ENCODE data around the gene PRDM16. TPM values are rescaled to one million over a fixed set of nuclear protein-coding genes. Genes with fewer than 3 reads are reported as not detected.

PRDM16 gene
- total and polyA plus RNA-seq, 4 donors = 5.0 to 80.7 (median 41.5) TPM

GRCh38 chr1:3456964-3457909, 388.2 kb downstream of the PRDM16 start:
- Histone ChIP-seq H3K9me3 (ENCODE audit: control insufficient read depth, low read length) (no peaks in the 10 kb centered on the region), H3K4me3 (ENCODE audit: low read length in 2 of 2) (no peak overlapping the region), H3K27me3 (ENCODE audit: control insufficient read depth in 1 of 2, insufficient read depth in 2 of 2, low read length in 1 of 2) (no peaks in the 10 kb centered on the region), H3K27ac (ENCODE audit: low read depth in 1 of 2, low read length in 2 of 2) (no peak overlapping the region), H3K4me1 (ENCODE audit: control insufficient read depth in 1 of 2, insufficient read depth in 2 of 2, low read length in 2 of 2) (no peaks in the 10 kb centered on the region), H3K36me3 (ENCODE audit: control insufficient read depth in 1 of 2, insufficient read depth in 2 of 2, low read length in 1 of 2) (no peaks in the 10 kb centered on the region)
- 86 to 90% methylated on average over 29 of the region's 29 CpGs for WGBS, 2 donors
- DNase-seq (peak in 1 of 2 donors; percentile 34), ATAC-seq (ENCODE audit: low FRiP score) (no peak)
- intact Hi-C loops (cut with DNase I) = loop anchor here (10.0 kb wide), 1 partner anchor 338 kb away; the partner anchor contains the start of gene LRRC47 (in 2 of the 2)

DNA sequence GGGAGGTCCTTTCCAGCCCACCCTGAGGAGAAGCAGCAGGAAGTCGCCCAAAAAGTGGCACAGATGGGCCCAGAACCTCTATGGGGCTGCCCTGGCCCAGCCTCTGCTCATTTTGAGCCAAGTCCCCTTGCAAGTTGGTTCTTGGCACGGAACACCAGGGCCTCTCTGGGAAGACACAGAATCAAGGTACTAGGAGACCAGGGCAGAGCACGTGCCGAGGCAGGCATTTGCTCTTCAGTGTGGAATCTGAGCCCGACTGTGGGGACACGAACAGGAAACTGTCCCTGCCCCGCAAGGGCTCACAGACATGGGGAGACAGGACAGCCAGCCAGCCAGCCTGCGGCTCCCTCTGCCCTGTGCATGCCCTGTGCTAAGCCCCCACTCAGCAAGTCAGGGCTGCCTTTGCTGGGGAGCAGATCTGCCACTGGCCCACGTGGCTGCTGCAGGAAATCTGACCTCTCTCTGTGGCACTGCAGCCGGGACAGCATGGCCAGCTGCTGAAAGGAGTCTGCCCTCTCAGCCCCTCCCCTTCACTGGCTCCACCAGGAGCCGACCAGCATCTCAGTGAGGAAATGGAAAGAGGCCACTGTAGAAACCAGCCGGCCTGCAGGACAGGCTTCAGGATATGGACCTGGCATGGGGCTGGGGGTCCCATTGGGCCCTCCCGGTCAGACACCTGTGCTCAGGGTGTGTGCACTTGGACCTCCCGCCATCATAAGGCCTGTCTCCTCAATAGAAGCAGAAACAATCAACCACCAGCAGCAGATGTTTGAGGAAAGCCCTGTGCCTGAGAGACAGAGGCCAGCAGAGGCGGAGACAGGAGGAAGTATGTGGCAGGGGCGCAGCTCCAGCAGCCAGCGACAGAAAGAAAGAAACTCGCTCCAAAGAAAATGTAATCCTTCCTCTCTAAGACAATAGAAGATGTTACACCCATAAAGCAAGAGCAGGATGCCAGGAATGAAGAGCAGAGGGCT, 389.2 kb downstream of the PRDM16 start:
- intact Hi-C loops (cut with DNase I) = loop anchor here (10.0 kb wide), 1 partner anchor 337 kb away; the partner anchor contains the start of gene LRRC47 (in 2 of the 2)

DNA sequence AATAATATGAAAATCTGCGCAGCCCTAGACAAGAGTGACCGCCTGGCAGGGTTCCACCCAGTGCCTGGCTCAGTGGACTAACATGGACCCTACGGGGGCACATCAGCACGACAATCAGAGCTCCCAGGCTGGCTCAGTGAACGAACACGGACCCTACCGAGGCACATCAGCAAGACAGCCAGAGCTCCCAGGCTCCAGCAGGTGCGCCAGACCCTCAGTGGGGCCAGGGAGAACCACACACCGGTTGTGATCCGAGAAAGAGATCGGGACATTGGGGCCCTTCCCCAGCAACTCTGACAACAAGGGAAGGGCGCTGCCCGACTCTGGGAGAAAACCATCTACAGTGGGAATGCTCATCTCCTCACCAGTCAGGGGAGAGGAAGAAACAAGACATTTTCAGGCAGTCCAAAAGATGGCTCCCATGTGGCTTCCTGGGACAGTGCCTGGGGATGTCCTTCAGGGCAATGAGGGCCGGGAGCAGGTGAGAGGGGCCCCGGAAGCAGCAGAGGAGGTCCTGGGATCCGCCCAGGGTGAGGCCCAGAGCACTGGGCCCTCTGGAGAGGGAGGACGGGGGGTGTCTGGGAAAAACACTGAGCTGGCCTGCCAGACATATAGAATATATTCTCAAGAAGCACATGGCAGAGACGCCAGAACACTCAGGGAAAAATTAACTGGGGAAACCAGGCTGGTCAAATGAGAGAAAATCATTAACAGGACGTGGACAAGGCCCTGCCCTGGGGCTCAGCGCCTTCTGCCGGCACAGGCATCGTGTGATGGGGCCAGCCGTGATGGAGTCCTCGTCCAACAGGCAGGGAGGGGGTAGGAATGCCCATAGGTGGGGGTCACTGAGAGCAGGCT, 390.3 kb downstream of the PRDM16 start:
- ATAC-seq (ENCODE audit: low FRiP score) (no peak), DNase-seq (peak in 1 of 2 donors; percentile 37)
- no peak overlapping the region for H3K27ac ChIP-seq (ENCODE audit: low read depth in 1 of 2, low read length in 2 of 2)
- no peaks in the 10 kb centered on the region for H3K27me3 ChIP-seq (ENCODE audit: control insufficient read depth in 1 of 2, insufficient read depth in 2 of 2, low read length in 1 of 2)
- intact Hi-C loops (cut with DNase I) = loop anchor here (10.0 kb wide), 1 partner anchor 336 kb away; the partner anchor contains the start of gene LRRC47 (in 2 of the 2)
- no peaks in the 10 kb centered on the region for H3K36me3 ChIP-seq (ENCODE audit: control insufficient read depth in 1 of 2, insufficient read depth in 2 of 2, low read length in 1 of 2)
- WGBS, 2 donors = 92 to 94% methylated on average over 24 of the region's 24 CpGs
- H3K4me1 ChIP-seq (ENCODE audit: control insufficient read depth in 1 of 2, insufficient read depth in 2 of 2, low read length in 2 of 2) = no peaks in the 10 kb centered on the region
- no peaks in the 10 kb centered on the region for H3K9me3 ChIP-seq (ENCODE audit: control insufficient read depth, low read length)
- no peak overlapping the region for H3K4me3 ChIP-seq (ENCODE audit: low read length in 2 of 2)

More for the DNA sequence above, 389.2 kb downstream of the PRDM16 start:
- Histone ChIP-seq H3K4me3 (ENCODE audit: low read length in 2 of 2) (no peak overlapping the region), H3K9me3 (ENCODE audit: control insufficient read depth, low read length) (no peaks in the 10 kb centered on the region), H3K27ac (ENCODE audit: low read depth in 1 of 2, low read length in 2 of 2) (no peak overlapping the region), H3K27me3 (ENCODE audit: control insufficient read depth in 1 of 2, insufficient read depth in 2 of 2, low read length in 1 of 2) (no peaks in the 10 kb centered on the region), H3K36me3 (ENCODE audit: control insufficient read depth in 1 of 2, insufficient read depth in 2 of 2, low read length in 1 of 2) (no peaks in the 10 kb centered on the region), H3K4me1 (ENCODE audit: control insufficient read depth in 1 of 2, insufficient read depth in 2 of 2, low read length in 2 of 2) (no peaks in the 10 kb centered on the region)
- peak in 1 of 2 donors; percentile 38 for DNase-seq
- WGBS, 2 donors = 77% methylated on average over 18 of the region's 18 CpGs
- ATAC-seq (ENCODE audit: low FRiP score) = no peak

- H3K27ac ChIP-seq (ENCODE audit: low read depth in 1 of 2, low read length in 2 of 2) = no peak overlapping the region
- no peaks in the 10 kb centered on the region for H3K9me3 ChIP-seq (ENCODE audit: control insufficient read depth, low read length)
- 77 to 80% methylated on average over 23 of the region's 23 CpGs for WGBS, 2 donors
- H3K36me3 ChIP-seq (ENCODE audit: control insufficient read depth in 1 of 2, insufficient read depth in 2 of 2, low read length in 1 of 2) = no peaks in the 10 kb centered on the region
- intact Hi-C loops (cut with DNase I) = loop anchor here (10.0 kb wide), 1 partner anchor 335 kb away; the partner anchor contains the start of gene LRRC47 (in 2 of the 2)
- no peak overlapping the region for H3K4me3 ChIP-seq (ENCODE audit: low read length in 2 of 2)
- DNase-seq = peak in 1 of 2 donors; percentile 40
- H3K4me1 ChIP-seq (ENCODE audit: control insufficient read depth in 1 of 2, insufficient read depth in 2 of 2, low read length in 2 of 2) = no peaks in the 10 kb centered on the region
- H3K27me3 ChIP-seq (ENCODE audit: control insufficient read depth in 1 of 2, insufficient read depth in 2 of 2, low read length in 1 of 2) = no peaks in the 10 kb centered on the region
- no peak for ATAC-seq (ENCODE audit: low FRiP score)
These were observed 391.1 kb downstream of the PRDM16 start for GRCh38 chr1:3459940-3460671.

- intact Hi-C loops (cut with DNase I) = no loop called here
- Histone ChIP-seq H3K4me3 (ENCODE audit: low read length in 2 of 2) (no peak overlapping the region), H3K36me3 (ENCODE audit: control insufficient read depth in 1 of 2, insufficient read depth in 2 of 2, low read length in 1 of 2) (no peaks in the 10 kb centered on the region), H3K9me3 (ENCODE audit: control insufficient read depth, low read length) (no peaks in the 10 kb centered on the region), H3K27me3 (ENCODE audit: control insufficient read depth in 1 of 2, insufficient read depth in 2 of 2, low read length in 1 of 2) (no peaks in the 10 kb centered on the region), H3K27ac (ENCODE audit: low read depth in 1 of 2, low read length in 2 of 2) (no peak overlapping the region), H3K4me1 (ENCODE audit: control insufficient read depth in 1 of 2, insufficient read depth in 2 of 2, low read length in 2 of 2) (no peaks in the 10 kb centered on the region)
- no peak for ATAC-seq (ENCODE audit: low FRiP score)
- DNase-seq = peak in 1 of 2 donors; percentile 39
- WGBS, 2 donors = 71 to 73% methylated on average over 14 of the region's 14 CpGs
These were observed 391.7 kb downstream of the PRDM16 start for GRCh38 chr1:3460672-3461131.

DNA sequence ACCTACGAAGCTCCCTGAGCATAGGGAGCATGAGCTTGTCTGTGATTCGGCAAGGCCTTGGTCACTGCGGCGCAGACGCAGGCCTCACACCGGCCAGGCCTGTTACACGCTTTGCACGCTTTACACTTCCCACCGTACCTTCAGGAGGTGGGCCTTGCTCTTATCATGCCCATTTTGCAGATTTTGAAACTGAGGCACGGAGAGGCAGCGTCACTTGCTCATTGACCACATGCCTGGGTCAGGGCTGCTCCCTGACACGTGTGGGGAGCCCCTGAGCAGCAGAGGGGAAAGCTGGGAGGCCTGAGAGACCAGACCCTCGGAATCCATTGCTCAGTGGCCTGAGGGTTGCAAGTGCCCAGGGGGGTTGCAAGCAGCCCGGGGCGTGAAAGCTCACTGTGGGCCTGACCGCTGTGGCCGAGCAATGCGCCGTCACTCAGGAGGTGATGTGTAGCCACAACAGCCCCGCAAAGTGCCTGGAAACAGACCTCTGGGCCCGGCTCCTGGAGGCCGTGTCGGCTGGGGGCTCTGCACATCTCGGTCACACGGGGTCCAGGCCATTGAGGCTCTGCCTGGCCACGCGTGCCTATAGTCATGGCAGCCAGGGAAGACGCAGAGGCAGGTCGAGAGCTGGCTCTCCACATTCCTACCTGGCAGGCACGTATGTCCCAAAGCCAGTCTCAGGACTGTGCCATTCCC, 392.4 kb downstream of the PRDM16 start:
- no peak for ATAC-seq (ENCODE audit: low FRiP score)
- no peak overlapping the region for H3K4me3 ChIP-seq (ENCODE audit: low read length in 2 of 2)
- DNase-seq = peak in 1 of 2 donors; percentile 45
- no peaks in the 10 kb centered on the region for H3K9me3 ChIP-seq (ENCODE audit: control insufficient read depth, low read length)
- no peaks in the 10 kb centered on the region for H3K36me3 ChIP-seq (ENCODE audit: control insufficient read depth in 1 of 2, insufficient read depth in 2 of 2, low read length in 1 of 2)
- H3K27ac ChIP-seq (ENCODE audit: low read depth in 1 of 2, low read length in 2 of 2) = no peak overlapping the region
- H3K27me3 ChIP-seq (ENCODE audit: control insufficient read depth in 1 of 2, insufficient read depth in 2 of 2, low read length in 1 of 2) = no peaks in the 10 kb centered on the region
- intact Hi-C loops (cut with DNase I) = no loop called here
- no peaks in the 10 kb centered on the region for H3K4me1 ChIP-seq (ENCODE audit: control insufficient read depth in 1 of 2, insufficient read depth in 2 of 2, low read length in 2 of 2)
- WGBS, 2 donors = 91 to 93% methylated on average over 27 to 30 of the region's 30 CpGs

DNA sequence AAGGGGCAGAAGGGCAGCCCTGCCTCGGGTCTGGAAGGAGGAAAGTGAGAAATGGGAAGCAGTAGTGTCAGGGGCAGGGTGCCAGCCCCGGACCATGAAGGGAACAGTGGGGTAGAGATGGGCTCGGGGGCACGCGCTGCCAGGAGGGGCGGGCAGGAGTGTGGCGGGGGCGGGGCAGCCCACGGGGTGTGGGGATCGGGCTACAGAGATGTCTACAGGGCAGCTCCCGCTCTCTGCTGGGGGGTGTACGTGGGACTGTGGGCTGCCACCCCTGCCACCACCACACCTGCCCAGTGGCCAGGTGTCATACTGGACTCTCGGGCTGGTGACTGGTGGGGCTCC, 392.9 kb downstream of the PRDM16 start:
- 77 to 80% methylated on average over 6 to 13 of the region's 13 CpGs for WGBS, 2 donors
- H3K9me3 ChIP-seq (ENCODE audit: control insufficient read depth, low read length) = no peaks in the 10 kb centered on the region
- H3K4me1 ChIP-seq (ENCODE audit: control insufficient read depth in 1 of 2, insufficient read depth in 2 of 2, low read length in 2 of 2) = no peaks in the 10 kb centered on the region
- no peaks in the 10 kb centered on the region for H3K27me3 ChIP-seq (ENCODE audit: control insufficient read depth in 1 of 2, insufficient read depth in 2 of 2, low read length in 1 of 2)
- intact Hi-C loops (cut with DNase I) = no loop called here
- no peak overlapping the region for H3K27ac ChIP-seq (ENCODE audit: low read depth in 1 of 2, low read length in 2 of 2)
- H3K4me3 ChIP-seq (ENCODE audit: low read length in 2 of 2) = no peak overlapping the region
- ATAC-seq (ENCODE audit: low FRiP score) (no peak), DNase-seq (peak in 1 of 2 donors; percentile 34)
- no peaks in the 10 kb centered on the region for H3K36me3 ChIP-seq (ENCODE audit: control insufficient read depth in 1 of 2, insufficient read depth in 2 of 2, low read length in 1 of 2)

Data from aorta (tissue), 5 donors.